Suprapubic skin (tissue), 4 donors: ENCODE results near the gene NRP1. TPM values are rescaled to one million over a fixed set of nuclear protein-coding genes. Genes with fewer than 3 reads are reported as not detected.

ENCODE experiments used
- DNase-seq, 2 donors: peaks; one replicate each; pipeline ENCODE4 v3.0.0-alpha.2; 2019; ENCODE audit warnings: low spot score in 2 of 2
- H3K27ac ChIP-seq: fragments of 200-600 bp; sonication (generic); one replicate; pipeline ENCODE4 v1.5.1; 2019
- H3K27me3 ChIP-seq: fragments of 200-600 bp; sonication (generic); one replicate; pipeline ENCODE4 v1.5.1; 2019
- H3K36me3 ChIP-seq: fragments of 200-600 bp; sonication (generic); one replicate; pipeline ENCODE4 v1.5.1; 2019
- H3K4me1 ChIP-seq: fragments of 200-600 bp; sonication (generic); one replicate; pipeline ENCODE4 v1.5.1; 2019
- H3K4me3 ChIP-seq: fragments of 200-600 bp; sonication (generic); one replicate; pipeline ENCODE4 v1.5.1; 2019; ENCODE audit warnings: mild to moderate bottlenecking
- H3K9me3 ChIP-seq: fragments of 200-600 bp; sonication (generic); one replicate; pipeline ENCODE4 v1.5.1; 2019
- EP300 ChIP-seq: sonication (generic); formaldehyde crosslinking; IDR thresholded peaks from one replicate; pipeline ENCODE4 v1.6.1; 2017; ENCODE audit warnings: antibody characterized with exemption
- POLR2A ChIP-seq, 2 donors: fragments of 450-650 bp; IDR thresholded peaks; one replicate each; pipeline ENCODE4 v1.6.1; 2017; ENCODE audit warnings: antibody characterized with exemption in 2 of 2, mild to moderate bottlenecking in 2 of 2, moderate library complexity in 2 of 2
- POLR2AphosphoS5 ChIP-seq, 3 donors: sonication (generic); formaldehyde crosslinking; IDR thresholded peaks; one replicate each; pipeline ENCODE4 v1.6.1; 2017; ENCODE audit warnings: antibody characterized with exemption in 3 of 3
- WGBS: methylation state at CpG from one replicate; pipeline ENCODE4 v1.1.5; 2018; 5-methylcytosine and 5-hydroxymethylcytosine counted together
- total RNA-seq, 4 donors: library from RNA; depleted of rRNA; stranded (reverse); fragments of >200 nt; gene quantifications; one replicate each; pipeline ENCODE4 v1.1.0, GENCODE V29; 2016
- TF ChIP-seq, protein P1 (sequence below), 2 donors: fragments of 200-600 bp in 1 of 2; fragments of 450-650 bp in 1 of 2; sonication (generic) in 1 of 2; IDR thresholded peaks; one replicate each; pipeline ENCODE4 v1.5.1; 2016 to 2019; ENCODE audit warnings: antibody characterized with exemption in 2 of 2, mild to moderate bottlenecking in 1 of 2, moderate library complexity in 1 of 2

Gene NRP1
- total RNA-seq, 4 donors from 2014 or later: 9.5 to 23.7 (median 18.2) TPM

DNA sequence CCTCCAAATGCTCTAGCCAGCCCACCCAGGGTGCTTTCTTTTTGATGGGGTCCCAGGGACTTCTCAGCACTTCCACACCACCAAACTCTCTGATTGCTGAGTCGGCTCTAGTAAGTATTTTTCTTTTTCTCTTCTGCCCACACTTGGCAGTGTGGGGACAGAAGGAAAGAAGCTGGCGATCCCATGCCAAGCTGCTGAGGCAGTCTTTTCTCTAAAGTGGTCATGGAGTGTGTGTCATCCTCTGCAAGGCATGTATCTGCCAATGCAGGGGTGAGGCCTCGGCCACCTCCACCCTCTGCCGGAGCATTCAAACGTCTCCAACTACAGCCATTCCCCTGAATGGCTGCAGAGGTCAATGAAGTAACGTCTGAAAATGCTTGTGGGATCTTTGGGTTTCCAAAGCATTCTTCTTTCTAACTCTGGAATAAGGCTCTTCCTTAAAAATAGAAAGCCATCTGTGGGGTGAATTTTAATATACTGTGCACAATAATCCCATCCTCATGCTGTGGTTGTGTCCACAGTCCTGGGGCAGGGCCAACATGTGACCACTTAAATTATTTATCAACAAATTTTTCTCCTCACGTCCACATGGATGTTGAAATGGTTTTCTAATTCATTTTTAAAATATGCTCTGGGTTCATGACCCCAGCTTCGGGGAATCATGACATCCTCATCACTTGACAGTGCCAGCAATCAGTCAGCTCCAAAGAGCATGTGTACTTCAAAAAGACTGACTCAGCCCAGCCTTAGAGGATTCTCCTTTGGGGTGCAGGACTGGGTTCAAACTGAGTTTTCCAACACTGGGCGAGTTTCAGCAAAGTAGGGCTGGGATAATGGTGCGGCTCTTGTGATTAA, 205.1 kb downstream of the NRP1 start:
- Histone ChIP-seq H3K27ac (peak overlapping the region; percentile 48), H3K36me3 (no peaks in the 10 kb centered on the region), H3K27me3 (no peaks in the 10 kb centered on the region), H3K4me1 (peaks cover 40% of the 10 kb centered on the region), H3K9me3 (no peaks in the 10 kb centered on the region), H3K4me3 (no peak overlapping the region)
- TF ChIP-seq POLR2AphosphoS5 (IDR thresholded peaks at IDR 0.05) (peak in 1 of 3 donors; percentile 16), POLR2A (IDR thresholded peaks at IDR 0.05) (no peak)
- WGBS: 38% methylated on average over 10 of the region's 10 CpGs
- DNase-seq: no peak

DNA sequence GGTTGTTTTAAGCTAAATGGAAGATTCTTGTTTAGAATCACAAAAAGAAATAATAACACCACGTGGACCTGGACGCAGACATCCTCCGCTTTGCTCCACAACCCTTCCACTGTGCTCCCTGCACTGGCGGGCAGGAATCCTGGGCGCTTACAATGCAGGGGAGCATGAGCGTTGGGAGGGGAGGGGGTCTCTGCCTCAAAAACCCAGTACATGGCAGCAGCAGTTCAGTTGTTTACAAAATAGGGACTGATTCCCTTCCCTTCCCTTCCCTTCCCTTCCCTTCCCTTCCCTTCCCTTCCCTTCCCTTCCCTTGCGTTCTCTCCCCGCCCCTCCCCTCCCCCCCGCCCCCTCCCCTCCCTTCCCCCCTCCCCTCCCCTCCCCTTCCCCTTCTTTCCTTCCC, 206.8 kb downstream of the NRP1 start:
- H3K27ac ChIP-seq: no peak overlapping the region
- TF ChIP-seq EP300: no peak
- TF ChIP-seq POLR2AphosphoS5 (IDR thresholded peaks at IDR 0.05): no peak
- TF ChIP-seq, protein P1, sequence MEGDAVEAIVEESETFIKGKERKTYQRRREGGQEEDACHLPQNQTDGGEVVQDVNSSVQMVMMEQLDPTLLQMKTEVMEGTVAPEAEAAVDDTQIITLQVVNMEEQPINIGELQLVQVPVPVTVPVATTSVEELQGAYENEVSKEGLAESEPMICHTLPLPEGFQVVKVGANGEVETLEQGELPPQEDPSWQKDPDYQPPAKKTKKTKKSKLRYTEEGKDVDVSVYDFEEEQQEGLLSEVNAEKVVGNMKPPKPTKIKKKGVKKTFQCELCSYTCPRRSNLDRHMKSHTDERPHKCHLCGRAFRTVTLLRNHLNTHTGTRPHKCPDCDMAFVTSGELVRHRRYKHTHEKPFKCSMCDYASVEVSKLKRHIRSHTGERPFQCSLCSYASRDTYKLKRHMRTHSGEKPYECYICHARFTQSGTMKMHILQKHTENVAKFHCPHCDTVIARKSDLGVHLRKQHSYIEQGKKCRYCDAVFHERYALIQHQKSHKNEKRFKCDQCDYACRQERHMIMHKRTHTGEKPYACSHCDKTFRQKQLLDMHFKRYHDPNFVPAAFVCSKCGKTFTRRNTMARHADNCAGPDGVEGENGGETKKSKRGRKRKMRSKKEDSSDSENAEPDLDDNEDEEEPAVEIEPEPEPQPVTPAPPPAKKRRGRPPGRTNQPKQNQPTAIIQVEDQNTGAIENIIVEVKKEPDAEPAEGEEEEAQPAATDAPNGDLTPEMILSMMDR (IDR thresholded peaks at IDR 0.05): no peak
- no peak for TF ChIP-seq POLR2A (IDR thresholded peaks at IDR 0.05)
- 91% methylated on average over 7 of the region's 9 CpGs for WGBS

More for the DNA sequence above, 206.8 kb downstream of the NRP1 start:
- no peak for DNase-seq
- H3K27me3 ChIP-seq: no peaks in the 10 kb centered on the region
- H3K9me3 ChIP-seq: no peaks in the 10 kb centered on the region
- H3K4me1 ChIP-seq: peaks cover 30% of the 10 kb centered on the region
- no peaks in the 10 kb centered on the region for H3K36me3 ChIP-seq
- H3K4me3 ChIP-seq: no peak overlapping the region
